ENCODE results near the gene EML5. TPM values are rescaled to one million over a fixed set of nuclear protein-coding genes. Genes with fewer than 3 reads are reported as not detected.

The EML5 gene
- total RNA-seq, 1 experiment from 2014 or later = 0.85 TPM

GRCh38 chr14:88695870-88696269, 96.9 kb downstream of the EML5 start:
- no peak for DNase-seq (ENCODE audit: low spot score)
- no peak for TF ChIP-seq CDX4 (CRISPR knock-in tag; IDR thresholded peaks at IDR 0.05; ENCODE audit: borderline replicate concordance)
- no peak for TF ChIP-seq TEAD4 (CRISPR knock-in tag; IDR thresholded peaks at IDR 0.05)
- no peak for TF ChIP-seq ZNF121 (CRISPR knock-in tag; IDR thresholded peaks at IDR 0.05)
- no peak for TF ChIP-seq CREM (CRISPR knock-in tag; IDR thresholded peaks at IDR 0.05)
- no peak for TF ChIP-seq STAT6 (CRISPR knock-in tag; conservative IDR thresholded peaks at IDR 0.05; ENCODE audit: low read depth)
- TF ChIP-seq USF1 (CRISPR knock-in tag; IDR thresholded peaks at IDR 0.05) = no peak
- TF ChIP-seq, protein P1, sequence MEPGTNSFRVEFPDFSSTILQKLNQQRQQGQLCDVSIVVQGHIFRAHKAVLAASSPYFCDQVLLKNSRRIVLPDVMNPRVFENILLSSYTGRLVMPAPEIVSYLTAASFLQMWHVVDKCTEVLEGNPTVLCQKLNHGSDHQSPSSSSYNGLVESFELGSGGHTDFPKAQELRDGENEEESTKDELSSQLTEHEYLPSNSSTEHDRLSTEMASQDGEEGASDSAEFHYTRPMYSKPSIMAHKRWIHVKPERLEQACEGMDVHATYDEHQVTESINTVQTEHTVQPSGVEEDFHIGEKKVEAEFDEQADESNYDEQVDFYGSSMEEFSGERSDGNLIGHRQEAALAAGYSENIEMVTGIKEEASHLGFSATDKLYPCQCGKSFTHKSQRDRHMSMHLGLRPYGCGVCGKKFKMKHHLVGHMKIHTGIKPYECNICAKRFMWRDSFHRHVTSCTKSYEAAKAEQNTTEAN (CRISPR knock-in tag; IDR thresholded peaks at IDR 0.05) = no peak
- no peak for TF ChIP-seq NFYB (CRISPR knock-in tag; conservative IDR thresholded peaks at IDR 0.05; ENCODE audit: low read depth)
- no peak for TF ChIP-seq GRHL2 (CRISPR knock-in tag; IDR thresholded peaks at IDR 0.05; ENCODE audit: insufficient replicate concordance, severe bottlenecking)
- no peak for TF ChIP-seq ZNF232 (CRISPR knock-in tag; IDR thresholded peaks at IDR 0.05)
- Mint-ChIP-seq H3K27ac (no peak overlapping the region), H3K36me3 (no peaks in the 10 kb centered on the region), H3K9me3 (no peaks in the 10 kb centered on the region), H3K27me3 (ENCODE audit: low read depth) (peaks cover 7% of the 10 kb centered on the region; the same call in 1 of the 2 replicates), H3K4me1 (no peaks in the 10 kb centered on the region), H3K4me3 (no peak overlapping the region)
- ChIA-PET POLR2A (no interaction called here), CTCF (no interaction called here)
- no peak for ATAC-seq

DNA sequence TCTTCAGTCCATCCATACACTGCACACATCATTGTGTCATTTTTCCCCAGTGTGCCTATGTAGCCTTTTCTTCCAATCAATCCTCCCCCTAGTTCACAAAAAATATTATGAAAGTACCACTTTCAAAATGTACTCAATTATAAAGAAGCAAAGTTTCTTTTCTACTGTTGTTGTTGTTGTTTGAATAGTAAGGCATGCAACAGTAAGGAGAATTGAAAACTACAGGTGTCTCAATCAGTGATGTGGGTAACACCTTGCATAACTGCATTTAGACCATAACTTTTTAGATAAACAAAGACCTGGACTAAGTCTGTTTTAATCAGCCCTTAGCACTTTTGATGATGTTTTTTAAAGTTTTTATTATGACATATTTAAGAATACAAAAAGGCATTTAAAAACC, 104.4 kb downstream of the EML5 start:
- Mint-ChIP-seq H3K9me3 (no peaks in the 10 kb centered on the region), H3K4me1 (no peaks in the 10 kb centered on the region), H3K36me3 (no peaks in the 10 kb centered on the region), H3K4me3 (no peak overlapping the region), H3K27me3 (ENCODE audit: low read depth) (no peaks in the 10 kb centered on the region), H3K27ac (no peak overlapping the region)
- ChIA-PET CTCF (interaction anchor here (0.7 kb wide), 1 partner anchor 21 kb away, joined by 3 read pairs; no protein-coding TSS in a partner anchor), POLR2A (no interaction called here)
- ATAC-seq (no peak), DNase-seq (ENCODE audit: low spot score) (no peak)
- TF ChIP-seq ZNF232 (CRISPR knock-in tag; IDR thresholded peaks at IDR 0.05) (no peak), TCF7 (CRISPR knock-in tag; IDR thresholded peaks at IDR 0.05; ENCODE audit: low read depth) (no peak), MAX (CRISPR knock-in tag; IDR thresholded peaks at IDR 0.05) (no peak), FOXK1 (CRISPR knock-in tag; IDR thresholded peaks at IDR 0.05) (no peak), PRDM15 (CRISPR knock-in tag; IDR thresholded peaks at IDR 0.05) (no peak), SMAD3 (CRISPR knock-in tag; IDR thresholded peaks at IDR 0.05; ENCODE audit: borderline replicate concordance) (no peak), CREM (CRISPR knock-in tag; IDR thresholded peaks at IDR 0.05) (no peak), NFE2L1 (CRISPR knock-in tag; IDR thresholded peaks at IDR 0.05) (no peak), MXD4 (CRISPR knock-in tag; IDR thresholded peaks at IDR 0.05; ENCODE audit: borderline replicate concordance) (no peak), IRF2 (CRISPR knock-in tag; IDR thresholded peaks at IDR 0.05; ENCODE audit: borderline replicate concordance, low read depth) (no peak), TEAD1 (CRISPR knock-in tag; IDR thresholded peaks at IDR 0.05) (no peak), USF1 (CRISPR knock-in tag; IDR thresholded peaks at IDR 0.05) (no peak), ESRRA (CRISPR knock-in tag; IDR thresholded peaks at IDR 0.05; ENCODE audit: borderline replicate concordance) (no peak)
- TF ChIP-seq, protein P2, sequence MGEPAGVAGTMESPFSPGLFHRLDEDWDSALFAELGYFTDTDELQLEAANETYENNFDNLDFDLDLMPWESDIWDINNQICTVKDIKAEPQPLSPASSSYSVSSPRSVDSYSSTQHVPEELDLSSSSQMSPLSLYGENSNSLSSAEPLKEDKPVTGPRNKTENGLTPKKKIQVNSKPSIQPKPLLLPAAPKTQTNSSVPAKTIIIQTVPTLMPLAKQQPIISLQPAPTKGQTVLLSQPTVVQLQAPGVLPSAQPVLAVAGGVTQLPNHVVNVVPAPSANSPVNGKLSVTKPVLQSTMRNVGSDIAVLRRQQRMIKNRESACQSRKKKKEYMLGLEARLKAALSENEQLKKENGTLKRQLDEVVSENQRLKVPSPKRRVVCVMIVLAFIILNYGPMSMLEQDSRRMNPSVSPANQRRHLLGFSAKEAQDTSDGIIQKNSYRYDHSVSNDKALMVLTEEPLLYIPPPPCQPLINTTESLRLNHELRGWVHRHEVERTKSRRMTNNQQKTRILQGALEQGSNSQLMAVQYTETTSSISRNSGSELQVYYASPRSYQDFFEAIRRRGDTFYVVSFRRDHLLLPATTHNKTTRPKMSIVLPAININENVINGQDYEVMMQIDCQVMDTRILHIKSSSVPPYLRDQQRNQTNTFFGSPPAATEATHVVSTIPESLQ (CRISPR knock-in tag; IDR thresholded peaks at IDR 0.05) = no peak
- TF ChIP-seq, protein P1 (CRISPR knock-in tag; IDR thresholded peaks at IDR 0.05) = no peak
